GM18868 (cell line): ENCODE data around the gene CORO1C.
"Not testable (repeated sequence)": the region's sequence is repeated elsewhere in the genome, so short reads cannot be mapped to it uniquely, and the experiment has no call there.

Source experiments
- ATAC-seq: cut with Tn5 transposase; IDR thresholded peaks from one replicate; pipeline ENCODE4 v1.9.1; 2021; ENCODE audit warnings: mild to moderate bottlenecking, moderate library complexity; ENCODE audit not compliant: unreplicated experiment

The CORO1C gene

DNA sequence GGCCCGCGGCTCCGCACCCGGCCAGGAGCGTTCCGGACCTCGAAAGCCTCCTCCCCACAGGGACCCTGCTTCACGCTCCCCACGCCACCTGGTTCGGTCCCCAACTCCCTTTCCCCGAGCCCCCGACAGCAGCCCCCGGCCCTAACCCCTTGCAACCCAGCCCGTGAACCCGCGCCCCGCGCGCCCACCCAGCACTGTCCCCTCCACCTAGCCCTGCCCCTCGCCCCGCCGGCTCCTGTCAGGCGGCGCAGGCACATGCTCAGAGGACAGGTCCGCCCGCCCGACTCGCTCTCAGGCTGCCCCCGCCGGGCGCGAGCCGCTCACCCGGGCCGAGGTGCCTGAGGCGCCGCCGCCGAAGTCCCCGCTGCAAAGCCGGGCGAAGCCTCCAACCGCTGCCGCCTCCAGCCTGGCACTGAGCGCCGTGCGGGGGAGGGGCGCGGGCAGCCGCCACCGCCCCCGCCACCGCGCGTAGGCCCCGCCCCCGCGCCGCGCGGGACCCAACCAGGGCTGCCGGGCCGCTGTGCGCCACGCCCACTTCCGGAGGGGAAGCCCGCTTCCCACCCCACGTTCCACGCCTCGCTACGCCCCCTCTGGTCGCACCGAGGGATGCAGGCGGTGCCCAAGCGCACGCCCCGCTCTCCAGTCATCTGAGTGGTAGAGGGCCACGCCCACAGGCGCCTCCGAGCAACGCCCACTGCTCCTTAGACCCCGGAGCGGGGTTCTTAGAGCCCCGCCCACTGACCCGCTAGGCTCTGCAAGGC, at the start of gene CORO1C:
TSS of gene CORO1C (minus strand) at position 414 of the 761 bp plus-strand sequence. CDS start 30,200 bp downstream, outside the sequence.
- ATAC-seq: peak; percentile 67

GRCh38 chr12:108779998-108780688, 48.8 kb upstream of the CORO1C start:
- ATAC-seq: no peak

DNA sequence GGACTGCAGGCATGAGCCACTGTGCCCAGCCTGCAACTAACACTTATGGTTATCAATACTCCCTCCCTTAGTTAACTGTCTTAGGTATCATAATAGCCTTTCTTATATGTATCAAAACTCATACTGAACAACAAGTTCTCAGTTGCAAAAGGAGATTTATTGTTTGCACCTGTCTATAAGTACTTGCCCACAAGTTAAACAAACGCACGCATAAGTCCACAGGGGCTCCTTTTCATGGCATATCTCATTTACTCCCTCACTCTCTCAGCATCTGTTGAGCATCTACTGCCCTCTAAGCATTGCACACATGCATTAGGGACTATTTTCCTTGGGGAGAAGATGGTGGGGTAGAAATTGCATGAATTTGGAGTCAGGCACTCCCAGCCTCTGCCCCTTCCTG, 46.7 kb upstream of the CORO1C start:
- no peak for ATAC-seq

DNA sequence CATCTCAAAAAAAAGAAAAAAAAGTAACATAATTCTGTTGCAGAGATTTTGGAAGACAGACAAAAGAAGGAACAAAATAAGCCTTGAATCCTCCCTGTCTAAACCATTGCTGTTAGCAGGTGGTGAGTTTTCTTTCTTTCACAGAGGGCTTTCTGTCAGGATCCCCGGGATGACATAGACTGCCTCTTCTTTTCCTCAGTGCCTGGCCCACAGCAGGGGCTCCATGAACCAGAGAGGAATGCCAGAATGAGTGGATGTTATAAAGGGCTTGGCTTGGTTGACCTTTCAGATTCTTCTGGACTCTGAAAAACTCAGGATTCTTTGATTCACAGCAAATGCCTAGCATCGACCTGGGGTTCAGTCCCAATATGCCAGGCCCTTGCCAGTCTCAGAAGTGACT, 45.8 kb upstream of the CORO1C start:
- no peak for ATAC-seq

DNA sequence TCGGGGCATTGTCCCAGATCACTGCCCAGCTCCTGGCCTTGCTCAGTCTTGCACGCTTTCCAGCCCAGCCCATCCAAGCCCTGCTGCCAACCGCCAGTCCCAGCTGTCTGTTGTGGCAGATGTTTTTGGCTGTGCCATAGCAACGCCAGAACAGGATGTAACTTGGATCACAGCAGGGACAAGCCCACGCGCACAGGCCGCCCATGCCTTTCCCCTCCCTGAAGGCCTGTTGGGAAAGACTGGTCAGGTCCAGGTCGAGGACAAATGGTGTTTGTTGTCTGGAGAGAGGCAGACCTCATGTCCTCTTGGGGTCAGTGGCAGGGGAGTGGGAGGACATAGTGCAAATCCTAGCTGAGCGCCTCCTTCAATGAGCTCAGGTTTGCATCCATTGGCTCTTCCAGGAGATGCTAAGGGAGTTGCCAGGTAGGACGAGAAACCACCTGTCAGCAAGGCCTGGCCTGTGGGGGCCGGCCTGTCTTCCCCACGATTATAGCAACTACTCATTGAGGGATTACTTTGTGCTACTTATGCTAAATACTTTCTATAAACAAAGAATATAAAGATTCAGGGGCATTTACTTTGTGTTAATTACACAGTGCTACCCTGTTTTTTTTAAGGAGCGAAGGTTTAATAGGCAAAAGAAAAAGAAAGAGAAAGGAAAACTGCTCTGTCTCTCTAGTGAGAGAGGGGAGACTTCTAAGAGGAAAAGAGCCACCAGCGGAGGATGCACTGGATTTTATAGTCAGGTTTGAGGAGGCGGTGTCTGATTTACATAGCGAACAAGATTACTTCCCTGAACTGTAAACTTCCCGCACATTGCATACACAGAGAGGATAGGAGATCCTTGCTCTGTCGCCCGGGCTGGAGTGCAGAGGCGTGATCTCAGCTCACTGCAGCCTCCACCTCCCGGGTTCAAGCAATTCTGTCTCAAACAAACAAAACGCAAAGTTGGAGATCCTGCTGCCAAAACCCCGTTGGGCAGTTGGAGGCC, 42.8 kb upstream of the CORO1C start:
- ATAC-seq: no peak

- no peak for ATAC-seq
Measured at GRCh38 chr12:108772891-108773797, 41.8 kb upstream of the CORO1C start.

GRCh38 chr12:108772247-108772646, 40.9 kb upstream of the CORO1C start:
- ATAC-seq: no peak

DNA sequence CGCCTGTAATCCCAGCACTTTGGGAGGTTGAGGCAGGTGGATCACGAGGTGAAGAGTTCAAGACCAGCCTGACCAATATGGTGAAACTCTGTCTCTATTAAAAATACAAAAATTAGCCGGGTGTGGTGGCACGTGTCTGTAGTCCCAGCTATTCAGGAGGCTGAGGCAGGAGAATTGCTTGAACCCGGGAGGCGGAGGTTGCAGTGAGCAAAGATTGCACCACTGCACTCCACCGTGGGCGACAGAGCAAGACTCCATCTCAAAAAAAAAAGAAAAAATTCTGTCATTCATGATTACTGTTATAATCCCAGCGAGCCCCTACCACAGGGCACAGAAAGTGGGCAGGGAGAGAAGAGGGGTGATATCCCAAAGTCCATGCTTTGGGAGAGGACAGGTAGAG, 40.5 kb upstream of the CORO1C start:
- not testable (repeated sequence) for ATAC-seq

GRCh38 chr12:108770963-108771362, 39.6 kb upstream of the CORO1C start:
- ATAC-seq: no peak

GRCh38 chr12:108770269-108770829, 39.0 kb upstream of the CORO1C start:
- no peak for ATAC-seq

- no peak for ATAC-seq
Measured at GRCh38 chr12:108768591-108769500, 37.5 kb upstream of the CORO1C start.

- ATAC-seq: no peak
Measured at GRCh38 chr12:108766294-108766693, 35.0 kb upstream of the CORO1C start.

- no peak for ATAC-seq
Measured at GRCh38 chr12:108765289-108765764, 34.0 kb upstream of the CORO1C start.

GRCh38 chr12:108764540-108765288, 33.4 kb upstream of the CORO1C start:
- no peak for ATAC-seq

DNA sequence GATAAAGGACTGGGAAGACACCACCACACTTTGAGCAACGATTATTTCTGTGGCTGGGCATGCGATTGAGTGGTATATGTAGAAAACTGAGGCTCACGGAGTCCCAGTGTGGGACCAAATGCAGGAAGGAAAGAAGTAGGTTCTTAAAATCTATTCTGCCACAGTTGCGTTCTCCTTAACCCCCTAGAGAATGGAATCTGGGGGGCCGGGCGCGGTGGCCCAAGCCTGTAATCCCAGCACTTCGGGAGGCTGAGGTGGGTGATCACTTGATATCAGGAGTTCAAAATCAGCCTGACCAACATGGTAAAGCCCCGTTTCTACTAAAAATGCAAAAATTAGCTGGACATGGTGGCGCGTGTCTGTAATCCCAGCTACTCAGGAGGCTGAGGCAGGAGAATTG, 29.9 kb upstream of the CORO1C start:
- no peak for ATAC-seq

DNA sequence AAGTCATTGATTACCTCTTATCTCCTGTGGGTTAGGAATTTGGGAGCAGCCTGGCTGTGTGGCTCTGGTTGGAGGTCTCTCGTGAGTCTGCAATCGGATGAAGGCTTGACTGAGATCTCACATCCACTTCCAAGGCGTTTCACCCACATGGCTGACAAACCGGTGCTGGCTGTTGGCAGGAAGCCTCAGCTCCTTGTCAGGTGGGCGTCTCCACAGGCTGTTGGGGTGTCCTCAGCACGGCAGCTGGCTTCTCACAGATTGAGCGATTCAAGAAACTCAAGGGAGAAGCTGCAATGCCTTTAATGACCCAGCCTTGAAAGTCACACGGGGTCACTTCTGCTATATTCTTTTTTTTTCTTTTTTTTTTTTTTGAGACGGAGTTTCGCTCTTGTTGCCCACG, 28.6 kb upstream of the CORO1C start:
- ATAC-seq: no peak

DNA sequence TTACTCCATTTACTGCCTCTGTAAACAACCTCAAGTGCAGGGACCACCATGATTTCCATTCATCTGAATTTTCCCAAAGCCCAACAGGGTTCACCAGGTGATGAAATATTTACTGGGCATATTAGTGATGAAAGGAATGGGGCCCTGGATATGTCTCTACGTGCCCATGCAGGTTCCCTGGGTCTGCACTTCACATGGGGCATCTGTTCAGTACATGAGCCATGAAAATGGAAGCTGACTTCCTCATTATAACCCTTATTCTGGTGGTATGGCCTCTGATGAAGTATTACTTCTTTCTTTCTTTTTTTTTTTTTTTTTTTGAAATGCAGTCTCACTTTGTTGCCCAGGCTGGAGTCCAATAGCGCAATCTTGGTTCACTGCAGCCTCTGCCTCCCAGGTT, 26.5 kb upstream of the CORO1C start:
- ATAC-seq: no peak

GRCh38 chr12:108756421-108756820, 25.1 kb upstream of the CORO1C start:
- ATAC-seq: no peak
